ENCODE measurements around the gene OR6J1.

The OR6J1 gene

DNA sequence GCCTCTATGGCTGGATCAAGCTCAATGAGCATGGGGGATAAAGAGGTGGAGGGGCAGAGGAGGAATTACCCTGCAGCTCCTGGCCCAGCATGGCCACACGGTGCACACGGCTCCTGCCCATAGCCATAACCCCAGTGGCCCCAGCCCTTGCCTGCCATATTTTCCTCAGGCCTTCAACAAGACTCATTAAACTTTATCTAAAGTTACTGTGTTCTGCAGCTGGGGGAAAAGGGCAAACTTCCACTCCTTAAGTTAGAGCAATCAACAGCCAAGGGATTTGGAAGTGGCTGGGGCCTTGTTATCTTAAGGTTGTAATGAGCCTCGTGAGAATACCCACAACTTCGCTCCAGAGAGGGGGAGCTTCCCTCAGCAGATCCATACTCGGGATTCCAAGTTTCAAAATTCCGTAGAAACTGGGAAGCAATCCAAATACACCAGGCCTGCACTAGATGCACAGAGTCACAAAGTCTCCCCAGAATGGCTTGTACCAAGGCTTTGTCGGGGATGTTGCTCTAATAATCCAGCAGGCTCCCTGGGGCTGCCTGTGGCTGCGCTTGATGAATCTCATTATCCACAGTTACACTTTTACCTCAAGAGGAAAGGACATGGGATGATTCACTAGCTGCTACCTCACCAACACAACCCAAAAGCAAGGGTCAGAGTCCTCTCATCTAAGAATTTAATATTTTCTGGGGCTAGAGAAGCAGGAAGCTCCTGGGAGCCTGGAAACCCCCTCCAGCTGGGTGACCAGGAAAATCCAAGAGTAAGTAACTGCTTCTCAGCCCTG, 13.0 kb upstream of the OR6J1 start:
- no peak overlapping the region for H3K27ac ChIP-seq (ENCODE audit: low read length)
- no peak overlapping the region for H2AFZ ChIP-seq (ENCODE audit: low read depth, low read length)
- no peaks in the 10 kb centered on the region for H4K20me1 ChIP-seq (ENCODE audit: insufficient read depth, low read length)
- H3K36me3 ChIP-seq (replicated peaks; ENCODE audit: low read depth, low read length): no peaks in the 10 kb centered on the region
- TF ChIP-seq EZH2phosphoT487 (IDR thresholded peaks at IDR 0.05; ENCODE audit: low read depth): no peak
- TF ChIP-seq, protein P1, sequence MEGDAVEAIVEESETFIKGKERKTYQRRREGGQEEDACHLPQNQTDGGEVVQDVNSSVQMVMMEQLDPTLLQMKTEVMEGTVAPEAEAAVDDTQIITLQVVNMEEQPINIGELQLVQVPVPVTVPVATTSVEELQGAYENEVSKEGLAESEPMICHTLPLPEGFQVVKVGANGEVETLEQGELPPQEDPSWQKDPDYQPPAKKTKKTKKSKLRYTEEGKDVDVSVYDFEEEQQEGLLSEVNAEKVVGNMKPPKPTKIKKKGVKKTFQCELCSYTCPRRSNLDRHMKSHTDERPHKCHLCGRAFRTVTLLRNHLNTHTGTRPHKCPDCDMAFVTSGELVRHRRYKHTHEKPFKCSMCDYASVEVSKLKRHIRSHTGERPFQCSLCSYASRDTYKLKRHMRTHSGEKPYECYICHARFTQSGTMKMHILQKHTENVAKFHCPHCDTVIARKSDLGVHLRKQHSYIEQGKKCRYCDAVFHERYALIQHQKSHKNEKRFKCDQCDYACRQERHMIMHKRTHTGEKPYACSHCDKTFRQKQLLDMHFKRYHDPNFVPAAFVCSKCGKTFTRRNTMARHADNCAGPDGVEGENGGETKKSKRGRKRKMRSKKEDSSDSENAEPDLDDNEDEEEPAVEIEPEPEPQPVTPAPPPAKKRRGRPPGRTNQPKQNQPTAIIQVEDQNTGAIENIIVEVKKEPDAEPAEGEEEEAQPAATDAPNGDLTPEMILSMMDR (IDR thresholded peaks at IDR 0.05; ENCODE audit: low read depth, low read length): no peak
- no peaks in the 10 kb centered on the region for H3K79me2 ChIP-seq (ENCODE audit: low read length)
- no peak overlapping the region for H3K9ac ChIP-seq (ENCODE audit: low read length)
- H3K9me3 ChIP-seq (ENCODE audit: insufficient read depth, low read length): no peaks in the 10 kb centered on the region
- no peak overlapping the region for H3K4me2 ChIP-seq (ENCODE audit: low read length)
- no peak overlapping the region for H3K4me3 ChIP-seq (ENCODE audit: low read length)
- H3K4me1 ChIP-seq (ENCODE audit: low read length): peaks cover 7% of the 10 kb centered on the region; the same call in 1 of the 2 replicates
- 0 out of 2 replicates have a peak, but pooled peaks cover 3% of the 10 kb centered on the region for H3K27me3 ChIP-seq (ENCODE audit: low read depth, low read length)

DNA sequence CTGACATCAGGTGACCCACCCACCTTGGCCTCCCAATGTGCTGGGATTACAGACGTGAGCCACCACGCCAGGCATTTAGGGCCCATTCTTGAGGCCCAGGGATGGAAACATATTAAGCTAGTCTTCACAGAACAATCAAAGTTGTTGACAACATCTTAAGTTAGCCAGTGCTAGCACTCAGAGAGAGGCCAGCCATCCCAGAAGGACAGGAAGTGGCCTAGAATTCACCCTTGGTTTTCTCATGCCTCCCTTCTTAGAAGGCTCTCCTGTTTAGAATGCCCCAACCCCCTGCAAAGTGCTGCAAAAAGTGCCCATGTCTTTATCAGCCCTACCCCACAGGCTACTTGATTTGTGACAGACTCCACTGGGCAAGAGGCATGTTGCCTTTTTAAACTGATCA, 12.1 kb upstream of the OR6J1 start:
- Histone ChIP-seq H3K4me2 (ENCODE audit: low read length) (no peak overlapping the region), H3K9ac (ENCODE audit: low read length) (no peak overlapping the region), H3K27me3 (ENCODE audit: low read depth, low read length) (peaks cover 3% of the 10 kb centered on the region; the same call in 1 of the 2 replicates), H3K9me3 (ENCODE audit: insufficient read depth, low read length) (no peaks in the 10 kb centered on the region), H3K4me1 (ENCODE audit: low read length) (peaks cover 7% of the 10 kb centered on the region; the same call in 1 of the 2 replicates), H3K79me2 (ENCODE audit: low read length) (no peaks in the 10 kb centered on the region), H2AFZ (ENCODE audit: low read depth, low read length) (no peak overlapping the region), H3K4me3 (ENCODE audit: low read length) (no peak overlapping the region), H3K36me3 (replicated peaks; ENCODE audit: low read depth, low read length) (no peaks in the 10 kb centered on the region), H4K20me1 (ENCODE audit: insufficient read depth, low read length) (no peaks in the 10 kb centered on the region), H3K27ac (ENCODE audit: low read length) (no peak overlapping the region)
- TF ChIP-seq, protein P1 (IDR thresholded peaks at IDR 0.05; ENCODE audit: low read depth, low read length): no peak

DNA sequence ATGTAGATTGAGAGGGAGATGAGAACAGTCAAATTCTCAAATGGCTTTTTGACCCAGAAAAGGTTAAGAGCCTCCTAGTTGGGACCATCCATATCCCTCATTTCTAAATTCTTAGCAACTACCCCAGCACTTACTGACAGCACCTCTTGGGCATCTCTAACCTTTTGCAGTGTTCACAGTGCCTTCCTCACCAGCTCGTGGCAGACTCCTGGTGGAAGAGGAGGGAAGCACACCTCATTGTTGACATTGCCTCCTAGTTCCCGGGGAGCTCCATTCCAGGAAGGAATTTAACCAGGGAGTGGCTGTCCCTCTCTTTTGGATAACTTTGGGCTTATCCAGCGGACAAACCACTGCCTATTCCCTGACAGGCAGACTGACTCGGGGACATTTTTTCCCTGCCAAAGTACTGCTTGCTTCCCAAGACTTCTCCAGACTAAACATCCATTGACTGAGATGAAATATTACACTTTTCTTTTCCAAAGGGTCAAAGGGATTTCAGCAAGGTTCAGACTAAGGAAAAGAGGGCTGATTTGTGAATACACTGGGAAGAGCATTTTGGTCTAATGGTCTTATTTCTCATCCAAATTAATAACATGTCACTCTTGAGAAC, 9.0 kb upstream of the OR6J1 start:
- no peaks in the 10 kb centered on the region for H3K9me3 ChIP-seq (ENCODE audit: insufficient read depth, low read length)
- peaks cover 11% of the 10 kb centered on the region for H3K27me3 ChIP-seq (ENCODE audit: low read depth, low read length)
- H3K27ac ChIP-seq (ENCODE audit: low read length): no peak overlapping the region
- H3K9ac ChIP-seq (ENCODE audit: low read length): no peak overlapping the region
- H4K20me1 ChIP-seq (ENCODE audit: insufficient read depth, low read length): no peaks in the 10 kb centered on the region
- no peak overlapping the region for H2AFZ ChIP-seq (ENCODE audit: low read depth, low read length)
- peaks cover 7% of the 10 kb centered on the region; the same call in 1 of the 2 replicates for H3K4me1 ChIP-seq (ENCODE audit: low read length)
- no peak overlapping the region for H3K4me3 ChIP-seq (ENCODE audit: low read length)
- H3K36me3 ChIP-seq (replicated peaks; ENCODE audit: low read depth, low read length): no peaks in the 10 kb centered on the region
- H3K79me2 ChIP-seq (ENCODE audit: low read length): no peaks in the 10 kb centered on the region
- TF ChIP-seq EZH2phosphoT487 (IDR thresholded peaks at IDR 0.05; ENCODE audit: low read depth): no peak
- TF ChIP-seq, protein P1 (IDR thresholded peaks at IDR 0.05; ENCODE audit: low read depth, low read length): peak; percentile 74
- no peak overlapping the region for H3K4me2 ChIP-seq (ENCODE audit: low read length)

DNA sequence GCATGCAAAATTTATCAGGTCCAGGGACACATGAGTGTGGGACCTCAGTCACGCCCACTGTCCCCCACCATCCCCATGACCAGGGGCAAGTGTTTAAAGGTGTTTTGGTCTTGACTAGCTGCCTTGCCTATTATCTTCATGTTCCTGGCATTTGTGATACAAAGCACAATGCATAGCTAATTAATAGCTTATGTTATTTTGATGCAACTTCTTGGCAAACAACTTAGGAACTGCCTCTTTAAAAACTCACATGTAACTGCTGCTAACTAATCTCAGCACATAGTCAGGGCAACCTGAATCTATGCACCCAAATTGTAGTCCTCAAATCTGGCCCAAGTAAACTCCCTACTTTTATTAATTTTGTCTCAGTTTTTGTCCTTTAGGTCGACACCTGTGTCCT, 7.4 kb upstream of the OR6J1 start:
- Histone ChIP-seq H3K9ac (ENCODE audit: low read length) (no peak overlapping the region), H3K79me2 (ENCODE audit: low read length) (no peaks in the 10 kb centered on the region), H3K9me3 (ENCODE audit: insufficient read depth, low read length) (no peaks in the 10 kb centered on the region), H3K4me3 (ENCODE audit: low read length) (no peak overlapping the region), H3K27ac (ENCODE audit: low read length) (no peak overlapping the region), H3K4me2 (ENCODE audit: low read length) (no peak overlapping the region), H3K27me3 (ENCODE audit: low read depth, low read length) (peaks cover 11% of the 10 kb centered on the region), H3K4me1 (ENCODE audit: low read length) (peaks cover 7% of the 10 kb centered on the region; the same call in 1 of the 2 replicates), H2AFZ (ENCODE audit: low read depth, low read length) (no peak overlapping the region), H4K20me1 (ENCODE audit: insufficient read depth, low read length) (no peaks in the 10 kb centered on the region), H3K36me3 (replicated peaks; ENCODE audit: low read depth, low read length) (no peaks in the 10 kb centered on the region)
- no peak for TF ChIP-seq EZH2phosphoT487 (IDR thresholded peaks at IDR 0.05; ENCODE audit: low read depth)
- TF ChIP-seq, protein P1 (IDR thresholded peaks at IDR 0.05; ENCODE audit: low read depth, low read length): no peak

Measured in OCI-LY3 (cell line).